Fibroblast of mammary gland (primary cell): ENCODE results near the gene MSH5.

ENCODE experiments used
- DNase-seq: peaks from one replicate; pipeline ENCODE4 v3.0.0-alpha.2; 2010; ENCODE audit warnings: low read depth
- H3K4me3 ChIP-seq: 2 replicates; pipeline ENCODE4 v1.5.1; 2011; ENCODE audit warnings: low read depth, mild to moderate bottlenecking, low read length, moderate library complexity; ENCODE audit not compliant: control insufficient read depth
- CTCF ChIP-seq: conservative IDR thresholded peaks from 2 replicates; pipeline ENCODE4 v1.5.1; 2011; ENCODE audit warnings: low read depth, low read length, inconsistent platforms; ENCODE audit not compliant: control insufficient read depth, insufficient read depth

Gene MSH5

GRCh38 chr6:31761343-31761742 lies 21.5 kb downstream of the MSH5 start:
- DNase-seq = no peak
- TF ChIP-seq CTCF = no peak
- no peak overlapping the region for H3K4me3 ChIP-seq

- no peak for TF ChIP-seq CTCF
- no peak for DNase-seq
- H3K4me3 ChIP-seq = no peak within 1 kb of the TSS
These were observed 22.6 kb downstream of the MSH5 start, which contains the start of gene SAPCD1 for GRCh38 chr6:31762356-31762755. Gene SAPCD1 (plus strand): TSS chr6:31762656. CDS start chr6:31763055, 399 bp downstream.

GRCh38 chr6:31762878-31763618 lies 23.2 kb downstream of the MSH5 start:
- no peak overlapping the region for H3K4me3 ChIP-seq
- no peak for TF ChIP-seq CTCF
- no peak for DNase-seq

- TF ChIP-seq CTCF = no peak
These were observed 23.8 kb downstream of the MSH5 start for GRCh38 chr6:31763619-31763940.

GRCh38 chr6:31764198-31764597 lies 24.4 kb downstream of the MSH5 start:
- TF ChIP-seq CTCF = no peak
- no peak overlapping the region for H3K4me3 ChIP-seq
- DNase-seq = no peak

More at GRCh38 chr6:31763619-31763940, 23.8 kb downstream of the MSH5 start:
- peak; percentile 33 for DNase-seq
- H3K4me3 ChIP-seq = no peak overlapping the region

GRCh38 chr6:31765559-31765909 lies 25.7 kb downstream of the MSH5 start:
- DNase-seq = no peak
- no peak overlapping the region for H3K4me3 ChIP-seq
- no peak for TF ChIP-seq CTCF
